ENCODE data around the gene ZBTB11.
"Not testable (repeated sequence)": the region's sequence is repeated elsewhere in the genome, so short reads cannot be mapped to it uniquely, and the experiment has no call there.

Gene ZBTB11

DNA sequence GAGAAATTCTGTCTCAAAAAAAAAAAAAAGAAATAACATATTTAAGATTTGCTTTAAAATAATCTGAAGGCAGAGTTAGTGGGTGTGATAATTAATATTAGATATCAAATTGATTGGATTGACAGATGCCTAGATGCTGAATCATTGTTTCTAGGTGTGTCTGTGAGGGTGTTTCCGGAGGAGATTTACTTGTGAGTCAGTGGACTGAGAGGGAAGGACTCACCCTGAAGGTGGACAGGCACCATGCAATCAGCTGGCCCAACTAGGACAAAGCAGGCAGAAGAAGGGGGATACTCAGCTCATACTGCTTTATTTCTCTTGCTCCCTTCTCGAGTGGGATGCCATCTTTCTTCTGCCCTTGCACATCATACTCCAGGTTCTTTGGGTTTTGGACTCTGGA, 26.2 kb upstream of the ZBTB11 start:
- H3K27me3 ChIP-seq (ENCODE audit: insufficient read depth, low read length) = no peaks in the 10 kb centered on the region
- H3K36me3 ChIP-seq (ENCODE audit: insufficient read depth, low read depth, low read length) = no peaks in the 10 kb centered on the region
- no peak overlapping the region for H3K27ac ChIP-seq (ENCODE audit: low read length)
- H3K4me1 ChIP-seq (ENCODE audit: insufficient read depth, low read length) = 0 out of 2 replicates have a peak, but pooled peaks cover 5% of the 10 kb centered on the region
- no peaks in the 10 kb centered on the region for H3K9me3 ChIP-seq (ENCODE audit: insufficient read depth, low read depth, low read length)
- H3K9ac ChIP-seq (ENCODE audit: low read depth, low read length) = no peak overlapping the region
- H3K4me3 ChIP-seq (ENCODE audit: low read length) = no peak overlapping the region

- Histone ChIP-seq H3K4me1 (ENCODE audit: insufficient read depth, low read length) (0 out of 2 replicates have a peak, but pooled peaks cover 5% of the 10 kb centered on the region), H3K9me3 (ENCODE audit: insufficient read depth, low read depth, low read length) (no peaks in the 10 kb centered on the region), H3K4me3 (ENCODE audit: low read length) (no peak overlapping the region), H3K27ac (ENCODE audit: low read length) (no peak overlapping the region), H3K9ac (ENCODE audit: low read depth, low read length) (no peak overlapping the region), H3K36me3 (ENCODE audit: insufficient read depth, low read depth, low read length) (no peaks in the 10 kb centered on the region), H3K27me3 (ENCODE audit: insufficient read depth, low read length) (no peaks in the 10 kb centered on the region)
Measured at GRCh38 chr3:101702726-101703125, 25.8 kb upstream of the ZBTB11 start.

DNA sequence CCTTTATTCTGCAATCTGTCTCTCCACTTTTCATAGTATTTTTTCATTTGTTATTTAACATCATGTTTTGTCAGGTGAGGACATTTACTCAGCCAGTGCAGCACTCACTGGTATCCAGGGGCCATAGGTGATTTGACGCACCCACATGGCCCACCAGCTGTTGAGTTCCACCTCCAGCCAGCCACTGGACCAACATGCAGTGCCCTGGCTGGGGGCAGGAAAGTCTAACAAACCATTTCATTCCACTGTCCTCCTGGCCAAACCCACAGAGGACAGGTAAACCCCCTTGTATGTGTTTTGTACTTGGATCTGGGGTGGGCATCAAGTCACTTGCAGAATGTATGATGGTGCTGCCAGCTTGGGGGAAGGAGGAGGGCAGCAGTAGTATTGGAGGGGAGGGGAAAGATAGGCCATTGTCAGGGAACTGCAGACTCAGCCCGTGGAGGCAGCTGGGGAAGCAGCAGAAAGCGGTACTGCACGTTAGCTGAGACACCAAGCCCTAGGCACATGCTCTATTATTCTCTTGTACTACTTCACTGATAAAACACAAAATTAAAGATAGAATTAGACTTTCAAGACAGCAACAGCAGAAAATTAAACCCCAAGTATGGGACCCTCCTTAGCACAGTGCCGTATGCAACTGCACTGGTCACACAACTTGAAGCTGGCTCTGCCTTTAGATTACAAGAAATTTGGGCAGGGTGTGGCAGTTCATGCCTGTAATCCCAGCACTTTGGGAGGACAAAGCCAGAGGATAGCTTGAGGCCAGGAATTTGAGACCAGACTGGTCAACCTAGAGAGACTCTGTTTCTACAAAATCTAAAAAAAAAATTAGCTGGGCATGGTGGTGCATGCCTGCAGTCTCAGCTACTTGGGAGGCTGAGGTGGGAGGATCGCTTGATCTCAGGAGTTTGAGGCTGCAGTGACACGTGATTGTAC, 25.0 kb upstream of the ZBTB11 start:
- no peaks in the 10 kb centered on the region for H3K36me3 ChIP-seq (ENCODE audit: insufficient read depth, low read depth, low read length)
- H3K4me1 ChIP-seq (ENCODE audit: insufficient read depth, low read length) = 0 out of 2 replicates have a peak, but pooled peaks cover 5% of the 10 kb centered on the region
- H3K27ac ChIP-seq (ENCODE audit: low read length) = no peak overlapping the region
- H3K9me3 ChIP-seq (ENCODE audit: insufficient read depth, low read depth, low read length) = no peaks in the 10 kb centered on the region
- H3K4me3 ChIP-seq (ENCODE audit: low read length) = no peak overlapping the region
- H3K9ac ChIP-seq (ENCODE audit: low read depth, low read length) = no peak overlapping the region
- no peaks in the 10 kb centered on the region for H3K27me3 ChIP-seq (ENCODE audit: insufficient read depth, low read length)

DNA sequence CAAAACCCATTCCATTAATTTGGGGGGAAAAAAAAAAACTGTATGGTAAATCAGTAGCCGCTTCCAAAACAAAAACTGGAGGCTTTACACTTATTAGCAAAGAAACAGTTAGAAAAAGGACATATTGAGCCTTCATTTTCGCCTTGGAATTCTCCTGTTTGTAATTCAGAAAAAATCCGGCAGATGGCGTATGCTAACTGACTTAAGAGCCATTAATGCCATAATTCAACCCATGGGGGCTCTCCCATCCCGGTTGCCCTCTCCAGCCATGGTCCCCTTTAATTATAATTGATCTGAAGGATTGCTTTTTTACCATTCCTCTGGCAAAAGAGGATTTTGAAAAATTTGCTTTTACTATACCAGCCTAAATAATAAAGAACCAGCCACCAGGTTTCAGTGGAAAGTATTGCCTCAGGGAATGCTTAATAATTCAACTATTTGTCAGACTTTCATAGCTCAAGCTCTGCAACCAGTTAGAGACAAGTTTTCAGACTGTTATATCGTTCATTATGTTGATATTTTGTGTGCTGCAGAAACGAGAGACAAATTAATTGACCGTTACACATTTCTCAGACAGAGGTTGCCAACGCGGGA, 18.9 kb upstream of the ZBTB11 start:
- Histone ChIP-seq H3K4me1 (ENCODE audit: insufficient read depth, low read length) (peaks cover 8% of the 10 kb centered on the region), H3K27ac (ENCODE audit: low read length) (no peak overlapping the region), H3K36me3 (ENCODE audit: insufficient read depth, low read depth, low read length) (no peaks in the 10 kb centered on the region), H3K4me3 (ENCODE audit: low read length) (no peak overlapping the region), H3K9me3 (ENCODE audit: insufficient read depth, low read depth, low read length) (no peaks in the 10 kb centered on the region), H3K27me3 (ENCODE audit: insufficient read depth, low read length) (no peaks in the 10 kb centered on the region), H3K9ac (ENCODE audit: low read depth, low read length) (no peak overlapping the region)

DNA sequence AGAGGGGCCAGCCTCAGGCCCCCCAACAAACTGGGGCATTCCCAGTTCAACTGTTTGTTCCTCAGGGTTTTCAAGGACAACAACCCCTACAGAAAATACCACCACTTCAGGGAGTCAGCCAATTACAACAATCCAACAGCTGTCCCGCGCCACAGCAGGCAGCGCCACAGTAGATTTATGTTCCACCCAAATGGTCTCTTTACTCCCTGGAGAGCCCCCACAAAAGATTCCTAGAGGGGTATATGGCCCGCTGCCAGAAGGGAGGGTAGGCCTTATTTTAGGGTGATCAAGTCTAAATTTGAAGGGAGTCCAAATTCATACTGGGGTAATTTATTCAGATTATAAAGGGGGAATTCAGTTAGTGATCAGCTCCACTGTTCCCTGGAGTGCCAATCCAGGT, 17.9 kb upstream of the ZBTB11 start:
- not testable (repeated sequence) for H3K4me1 ChIP-seq (ENCODE audit: insufficient read depth, low read length); H3K4me3 ChIP-seq (ENCODE audit: low read length); H3K27ac ChIP-seq (ENCODE audit: low read length); H3K9ac ChIP-seq (ENCODE audit: low read depth, low read length); H3K9me3 ChIP-seq (ENCODE audit: insufficient read depth, low read depth, low read length); H3K36me3 ChIP-seq (ENCODE audit: insufficient read depth, low read depth, low read length); H3K27me3 ChIP-seq (ENCODE audit: insufficient read depth, low read length)

DNA sequence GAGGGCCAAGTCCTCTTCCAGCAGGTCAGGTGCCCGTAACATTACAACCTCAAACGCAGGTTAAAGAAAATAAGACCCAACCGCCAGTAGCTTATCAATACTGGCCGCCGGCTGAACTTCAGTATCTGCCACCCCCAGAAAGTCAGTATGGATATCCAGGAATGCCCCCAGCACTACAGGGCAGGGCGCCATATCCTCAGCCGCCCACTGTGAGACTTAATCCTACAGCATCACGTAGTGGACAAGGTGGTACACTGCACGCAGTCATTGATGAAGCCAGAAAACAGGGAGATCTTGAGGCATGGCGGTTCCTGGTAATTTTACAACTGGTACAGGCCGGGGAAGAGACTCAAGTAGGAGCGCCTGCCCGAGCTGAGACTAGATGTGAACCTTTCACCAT, 16.6 kb upstream of the ZBTB11 start:
- peak overlapping the region; percentile 47; the same call in 1 of the 2 replicates for H3K4me3 ChIP-seq (ENCODE audit: low read length)

DNA sequence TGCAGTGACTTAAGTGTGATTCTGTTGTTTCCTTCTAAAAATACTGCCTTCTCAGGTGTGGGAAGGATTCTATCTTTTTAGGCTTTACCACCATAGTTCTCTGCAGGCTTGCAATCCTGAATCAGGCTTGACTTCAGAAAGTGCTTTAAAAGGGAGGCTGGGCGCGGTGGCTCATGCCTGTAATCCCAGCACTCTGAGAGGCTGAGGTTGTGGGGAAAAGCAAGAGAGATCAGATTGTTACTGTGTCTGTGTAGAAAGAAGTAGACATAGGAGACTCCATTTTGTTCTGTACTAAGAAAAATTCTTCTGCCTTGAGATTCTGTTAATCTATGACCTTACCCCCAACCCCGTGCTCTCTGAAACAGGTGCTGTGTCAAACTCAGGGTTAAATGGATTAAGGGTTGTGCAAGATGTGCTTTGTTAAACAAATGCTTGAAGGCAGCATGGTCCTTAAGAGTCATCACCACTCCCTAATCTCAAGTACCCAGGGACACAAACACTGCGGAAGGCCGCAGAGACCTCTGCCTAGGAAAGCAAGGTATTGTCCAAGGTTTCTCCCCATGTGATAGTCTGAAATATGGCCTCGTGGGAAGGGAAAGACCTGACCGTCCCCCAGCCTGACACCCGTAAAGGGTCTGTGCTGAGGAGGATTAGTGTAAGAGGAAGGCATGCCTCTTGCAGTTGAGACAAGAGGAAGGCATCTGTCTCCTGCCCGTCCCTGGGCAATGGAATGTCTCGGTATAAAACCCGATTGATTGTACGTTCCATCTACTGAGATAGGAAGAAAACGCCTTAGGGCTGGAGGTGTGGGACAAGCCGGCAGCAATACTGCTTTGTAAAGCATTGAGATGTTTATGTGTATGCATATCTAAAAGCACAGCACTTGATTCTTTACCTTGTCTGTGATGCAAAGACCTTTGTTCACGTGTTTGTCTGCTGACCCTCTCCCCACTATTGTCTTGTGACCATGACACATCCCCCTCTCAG, 15.0 kb upstream of the ZBTB11 start:
- H3K27ac ChIP-seq (ENCODE audit: low read length); H3K36me3 ChIP-seq (ENCODE audit: insufficient read depth, low read depth, low read length); H3K9me3 ChIP-seq (ENCODE audit: insufficient read depth, low read depth, low read length); H3K27me3 ChIP-seq (ENCODE audit: insufficient read depth, low read length); H3K4me1 ChIP-seq (ENCODE audit: insufficient read depth, low read length): not testable (repeated sequence)
- Histone ChIP-seq H3K4me3 (ENCODE audit: low read length) (peak overlapping the region; percentile 18), H3K9ac (ENCODE audit: low read depth, low read length) (peak overlapping the region; percentile 16; the same call in 1 of the 2 replicates)

More for the DNA sequence above, 16.6 kb upstream of the ZBTB11 start:
- not testable (repeated sequence) for H3K9me3 ChIP-seq (ENCODE audit: insufficient read depth, low read depth, low read length); H3K27ac ChIP-seq (ENCODE audit: low read length); H3K36me3 ChIP-seq (ENCODE audit: insufficient read depth, low read depth, low read length); H3K9ac ChIP-seq (ENCODE audit: low read depth, low read length); H3K4me1 ChIP-seq (ENCODE audit: insufficient read depth, low read length); H3K27me3 ChIP-seq (ENCODE audit: insufficient read depth, low read length)

- H3K4me1 ChIP-seq (ENCODE audit: insufficient read depth, low read length) = peaks cover 9% of the 10 kb centered on the region
- peaks cover 3% of the 10 kb centered on the region for H3K36me3 ChIP-seq (ENCODE audit: insufficient read depth, low read depth, low read length)
- H3K9me3 ChIP-seq (ENCODE audit: insufficient read depth, low read depth, low read length) = no peaks in the 10 kb centered on the region
- no peaks in the 10 kb centered on the region for H3K27me3 ChIP-seq (ENCODE audit: insufficient read depth, low read length)
- no peak overlapping the region for H3K27ac ChIP-seq (ENCODE audit: low read length)
- H3K4me3 ChIP-seq (ENCODE audit: low read length) = no peak overlapping the region
- no peak overlapping the region for H3K9ac ChIP-seq (ENCODE audit: low read depth, low read length)
Measured at GRCh38 chr3:101690972-101691371, 14.0 kb upstream of the ZBTB11 start.

- Histone ChIP-seq H3K4me1 (ENCODE audit: insufficient read depth, low read length) (peaks cover 15% of the 10 kb centered on the region), H3K27ac (ENCODE audit: low read length) (no peak overlapping the region), H3K4me3 (ENCODE audit: low read length) (no peak overlapping the region), H3K36me3 (ENCODE audit: insufficient read depth, low read depth, low read length) (peaks cover 20% of the 10 kb centered on the region), H3K9ac (ENCODE audit: low read depth, low read length) (no peak overlapping the region), H3K27me3 (ENCODE audit: insufficient read depth, low read length) (no peaks in the 10 kb centered on the region), H3K9me3 (ENCODE audit: insufficient read depth, low read depth, low read length) (no peaks in the 10 kb centered on the region)
Measured at GRCh38 chr3:101689286-101689685, 12.4 kb upstream of the ZBTB11 start.

GRCh38 chr3:101687142-101687931, 10.4 kb upstream of the ZBTB11 start:
- peak overlapping the region; percentile 73; the same call in 1 of the 2 replicates for H3K9ac ChIP-seq (ENCODE audit: low read depth, low read length)
- no peak overlapping the region for H3K27ac ChIP-seq (ENCODE audit: low read length)
- no peaks in the 10 kb centered on the region for H3K27me3 ChIP-seq (ENCODE audit: insufficient read depth, low read length)
- no peaks in the 10 kb centered on the region for H3K9me3 ChIP-seq (ENCODE audit: insufficient read depth, low read depth, low read length)
- H3K4me3 ChIP-seq (ENCODE audit: low read length) = peak overlapping the region; percentile 100; the same call in 1 of the 2 replicates
- H3K36me3 ChIP-seq (ENCODE audit: insufficient read depth, low read depth, low read length) = peaks cover 39% of the 10 kb centered on the region
- peaks cover 15% of the 10 kb centered on the region for H3K4me1 ChIP-seq (ENCODE audit: insufficient read depth, low read length)

Measured in iPS-20b (cell line).